MG63 (cell line): ENCODE data around the gene NAGS. TPM values are rescaled to one million over a fixed set of nuclear protein-coding genes. Genes with fewer than 3 reads are reported as not detected.
A peak's percentile ranks its signal among the peaks of the same experiment; 100 is the strongest.
"Not testable (repeated sequence)": the region's sequence is repeated elsewhere in the genome, so short reads cannot be mapped to it uniquely, and the experiment has no call there.

Experiments
- DNase-seq: peaks from one replicate; pipeline ENCODE4 v3.0.0-alpha.2; 2020
- H3K27me3 ChIP-seq: fragments of 250-450 bp; sonication (Bioruptor Pico); 2 replicates; pipeline ENCODE4 v1.5.1; 2020; ENCODE audit warnings: mild to moderate bottlenecking, moderate library complexity
- H3K36me3 ChIP-seq: fragments of 250-450 bp; sonication (Bioruptor Pico); 2 replicates; pipeline ENCODE4 v1.5.1; 2020; ENCODE audit warnings: mild to moderate bottlenecking, moderate library complexity
- H3K4me3 ChIP-seq: fragments of 250-450 bp; sonication (Bioruptor Pico); 2 replicates; pipeline ENCODE4 v1.5.1; 2020; ENCODE audit warnings: mild to moderate bottlenecking, moderate library complexity
- H3K9me3 ChIP-seq: fragments of 250-450 bp; sonication (Bioruptor Pico); 2 replicates; pipeline ENCODE4 v1.5.1; 2020; ENCODE audit warnings: mild to moderate bottlenecking, moderate library complexity
- total RNA-seq: library from RNA; depleted of rRNA; stranded (reverse); fragments of >200 nt; shearing (Covaris generic); gene quantifications from 2 replicates; pipeline ENCODE4 v1.2.3, GENCODE V29; 2014; ENCODE audit warnings: low replicate concordance

NAGS gene
- total RNA-seq, 1 experiment from 2014 or later = 1.4 TPM

DNA sequence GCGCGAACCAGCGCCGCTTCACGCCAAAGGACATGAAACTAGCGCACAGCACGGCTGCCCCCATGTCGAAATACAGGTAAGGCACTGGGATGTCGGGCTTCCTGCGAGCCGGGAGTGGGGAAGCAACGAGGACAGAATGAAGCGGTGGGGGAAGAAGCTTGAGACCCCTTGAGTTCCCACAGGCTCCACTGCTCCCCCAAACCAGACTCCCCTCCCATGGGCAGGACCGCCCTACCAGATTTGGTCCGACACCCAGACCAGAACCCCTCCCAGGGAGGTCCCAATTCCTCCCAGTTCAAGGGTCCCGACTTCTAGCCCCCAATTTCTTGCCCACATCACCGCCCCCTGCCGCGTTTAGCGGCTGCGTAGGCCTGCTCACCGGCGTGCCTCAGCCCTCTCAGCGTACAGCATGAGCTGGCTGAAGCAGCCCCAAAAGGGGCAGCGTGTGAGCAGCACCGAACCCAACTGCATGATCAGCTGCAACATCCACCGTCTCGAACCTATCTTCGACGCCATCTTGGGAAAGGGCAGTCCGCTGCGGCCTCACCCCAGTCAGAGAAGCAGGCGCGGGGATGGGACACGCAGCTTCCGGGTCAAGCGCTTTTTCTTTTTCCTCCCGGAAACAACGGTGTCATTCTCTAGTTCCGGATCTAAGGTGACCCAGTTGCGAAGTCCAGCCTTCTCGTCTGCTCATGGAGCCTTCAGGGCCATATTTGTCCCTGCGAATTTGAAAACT lies 10.2 kb downstream of the NAGS start, which contains the start of gene TMEM101:
Gene TMEM101, minus strand, starts transcription at position 527 of the 736 bp plus-strand sequence. Its CDS starts 11 bp downstream, at position 516.
- H3K4me3 ChIP-seq = peak within 1 kb of the TSS; percentile 96
- H3K9me3 ChIP-seq = no peaks in the 10 kb centered on the region
- H3K27me3 ChIP-seq = no peaks in the 10 kb centered on the region
- DNase-seq = peak; percentile 93
- H3K36me3 ChIP-seq = peaks cover 14% of the 10 kb centered on the region

- peaks cover 52% of the 10 kb centered on the region for H3K36me3 ChIP-seq
- H3K4me3 ChIP-seq, DNase-seq, H3K9me3 ChIP-seq, H3K27me3 ChIP-seq: not testable (repeated sequence)
Observed at GRCh38 chr17:44021227-44021626, 16.8 kb downstream of the NAGS start.

DNA sequence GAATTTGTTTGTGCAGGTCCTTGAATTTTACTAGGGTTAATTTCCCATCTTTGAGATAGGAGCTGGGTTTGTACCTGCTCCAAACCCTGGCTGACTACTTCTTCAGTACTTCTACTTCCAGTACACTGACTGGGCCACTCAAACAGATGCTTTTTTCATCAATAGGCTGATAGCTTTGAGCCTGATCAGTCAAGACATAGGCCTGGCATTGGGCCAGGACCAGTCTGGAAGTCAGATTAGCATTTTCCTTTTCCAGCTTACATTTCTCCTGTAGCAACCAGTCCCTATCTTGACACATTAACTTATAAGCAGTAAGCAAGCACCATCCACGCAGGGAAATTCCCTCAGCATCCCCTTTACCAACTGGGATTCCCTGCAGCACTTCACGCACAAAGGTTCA lies 17.8 kb downstream of the NAGS start:
- no peaks in the 10 kb centered on the region for H3K27me3 ChIP-seq
- H3K9me3 ChIP-seq = no peaks in the 10 kb centered on the region
- no peak overlapping the region for H3K4me3 ChIP-seq
- peaks cover 56% of the 10 kb centered on the region for H3K36me3 ChIP-seq
- DNase-seq = no peak

- DNase-seq = no peak
- H3K27me3 ChIP-seq = no peaks in the 10 kb centered on the region
Observed at GRCh38 chr17:44023545-44024270, 19.3 kb downstream of the NAGS start.

DNA sequence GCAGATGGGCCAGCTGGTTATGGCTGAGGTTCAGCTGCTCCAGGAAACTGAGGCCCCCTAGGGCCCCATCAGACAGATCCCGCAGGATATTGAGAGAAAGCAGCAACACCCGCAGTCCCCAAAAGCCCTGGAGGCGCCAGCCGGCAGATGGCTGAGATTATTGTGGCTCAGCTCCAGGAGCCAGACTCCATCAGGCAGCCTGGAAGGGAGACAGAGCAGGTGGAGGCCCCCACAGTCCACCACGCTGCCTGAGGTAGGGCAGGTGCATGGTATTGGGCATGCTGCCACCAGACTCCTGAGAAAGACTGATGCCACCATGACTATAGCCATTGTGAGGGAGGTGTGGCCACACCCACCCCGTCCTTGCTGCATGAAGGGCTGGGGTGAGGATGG lies 19.8 kb downstream of the NAGS start:
- Histone ChIP-seq H3K36me3 (peaks cover 67% of the 10 kb centered on the region), H3K4me3 (no peak overlapping the region), H3K27me3 (no peaks in the 10 kb centered on the region), H3K9me3 (no peaks in the 10 kb centered on the region)
- no peak for DNase-seq

More at GRCh38 chr17:44023545-44024270, 19.3 kb downstream of the NAGS start:
- H3K9me3 ChIP-seq = no peaks in the 10 kb centered on the region
- H3K4me3 ChIP-seq = no peak overlapping the region
- peaks cover 62% of the 10 kb centered on the region for H3K36me3 ChIP-seq

GRCh38 chr17:44024853-44025252 lies 20.4 kb downstream of the NAGS start:
- DNase-seq = no peak
- H3K4me3 ChIP-seq = no peak overlapping the region
- H3K27me3 ChIP-seq = no peaks in the 10 kb centered on the region
- peaks cover 70% of the 10 kb centered on the region for H3K36me3 ChIP-seq
- no peaks in the 10 kb centered on the region for H3K9me3 ChIP-seq

GRCh38 chr17:44029736-44030135 lies 25.3 kb downstream of the NAGS start:
- Histone ChIP-seq H3K4me3 (no peak overlapping the region), H3K9me3 (no peaks in the 10 kb centered on the region), H3K27me3 (no peaks in the 10 kb centered on the region), H3K36me3 (peaks cover 74% of the 10 kb centered on the region)
- DNase-seq = no peak

DNA sequence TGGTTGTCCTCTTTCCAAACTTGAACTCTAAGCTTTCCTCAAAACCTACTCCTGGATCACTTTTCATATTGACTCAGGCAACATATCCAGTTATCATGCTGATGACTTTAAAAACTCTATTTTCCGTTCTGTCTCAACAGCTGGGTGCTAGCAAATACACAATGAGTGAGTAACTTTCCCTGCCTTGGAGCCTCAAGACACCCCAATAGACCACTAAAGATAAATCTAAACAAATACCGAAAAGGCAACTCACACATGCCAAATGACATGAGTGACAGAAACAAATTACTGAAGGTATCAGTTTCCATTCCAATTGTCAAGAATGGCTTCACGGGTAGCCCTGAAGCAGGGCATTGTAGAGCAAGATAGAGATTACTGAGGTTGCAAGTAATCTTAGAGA lies 26.1 kb downstream of the NAGS start:
- H3K4me3 ChIP-seq = no peak overlapping the region
- no peaks in the 10 kb centered on the region for H3K9me3 ChIP-seq
- DNase-seq = no peak
- no peaks in the 10 kb centered on the region for H3K27me3 ChIP-seq
- H3K36me3 ChIP-seq = peaks cover 69% of the 10 kb centered on the region

DNA sequence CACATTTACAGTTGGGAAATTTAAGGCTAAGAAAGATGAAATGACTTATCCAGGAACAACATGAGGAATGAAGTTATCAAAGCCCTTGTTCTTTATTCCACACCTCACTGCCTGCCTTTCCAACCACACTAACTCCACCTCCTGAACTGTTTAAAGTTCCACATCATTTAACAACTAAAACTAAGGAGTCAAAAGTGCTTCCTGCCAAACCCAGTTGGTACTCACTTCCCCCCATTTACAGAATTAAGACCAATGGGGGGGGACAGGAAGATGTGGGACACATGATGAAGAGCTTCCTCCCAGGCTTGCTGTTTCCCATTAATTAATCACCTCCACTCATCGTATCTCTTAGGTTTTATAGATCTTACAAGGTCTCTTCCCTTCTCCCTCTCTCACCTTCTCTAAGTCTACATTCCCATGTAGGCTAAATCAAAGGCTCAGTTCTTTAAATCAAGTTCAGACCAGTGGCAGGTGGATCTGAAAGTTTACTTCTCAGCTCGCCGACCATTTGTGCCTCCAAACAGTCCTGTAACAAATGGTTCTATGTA lies 29.5 kb downstream of the NAGS start:
- Histone ChIP-seq H3K4me3 (no peak overlapping the region), H3K27me3 (no peaks in the 10 kb centered on the region), H3K9me3 (no peaks in the 10 kb centered on the region), H3K36me3 (peaks cover 80% of the 10 kb centered on the region)
- DNase-seq = no peak

GRCh38 chr17:44034688-44035087 lies 30.3 kb downstream of the NAGS start:
- H3K27me3 ChIP-seq, H3K9me3 ChIP-seq, H3K4me3 ChIP-seq, DNase-seq: not testable (repeated sequence)
- peaks cover 77% of the 10 kb centered on the region for H3K36me3 ChIP-seq

GRCh38 chr17:44037471-44037870 lies 33.0 kb downstream of the NAGS start:
- DNase-seq = no peak
- H3K9me3 ChIP-seq = no peaks in the 10 kb centered on the region
- H3K36me3 ChIP-seq = peaks cover 72% of the 10 kb centered on the region
- H3K4me3 ChIP-seq = no peak overlapping the region
- no peaks in the 10 kb centered on the region for H3K27me3 ChIP-seq

- Histone ChIP-seq H3K27me3 (no peaks in the 10 kb centered on the region), H3K4me3 (no peak overlapping the region), H3K36me3 (peaks cover 68% of the 10 kb centered on the region), H3K9me3 (no peaks in the 10 kb centered on the region)
- DNase-seq = no peak
Observed at GRCh38 chr17:44038604-44039011, 34.2 kb downstream of the NAGS start.

DNA sequence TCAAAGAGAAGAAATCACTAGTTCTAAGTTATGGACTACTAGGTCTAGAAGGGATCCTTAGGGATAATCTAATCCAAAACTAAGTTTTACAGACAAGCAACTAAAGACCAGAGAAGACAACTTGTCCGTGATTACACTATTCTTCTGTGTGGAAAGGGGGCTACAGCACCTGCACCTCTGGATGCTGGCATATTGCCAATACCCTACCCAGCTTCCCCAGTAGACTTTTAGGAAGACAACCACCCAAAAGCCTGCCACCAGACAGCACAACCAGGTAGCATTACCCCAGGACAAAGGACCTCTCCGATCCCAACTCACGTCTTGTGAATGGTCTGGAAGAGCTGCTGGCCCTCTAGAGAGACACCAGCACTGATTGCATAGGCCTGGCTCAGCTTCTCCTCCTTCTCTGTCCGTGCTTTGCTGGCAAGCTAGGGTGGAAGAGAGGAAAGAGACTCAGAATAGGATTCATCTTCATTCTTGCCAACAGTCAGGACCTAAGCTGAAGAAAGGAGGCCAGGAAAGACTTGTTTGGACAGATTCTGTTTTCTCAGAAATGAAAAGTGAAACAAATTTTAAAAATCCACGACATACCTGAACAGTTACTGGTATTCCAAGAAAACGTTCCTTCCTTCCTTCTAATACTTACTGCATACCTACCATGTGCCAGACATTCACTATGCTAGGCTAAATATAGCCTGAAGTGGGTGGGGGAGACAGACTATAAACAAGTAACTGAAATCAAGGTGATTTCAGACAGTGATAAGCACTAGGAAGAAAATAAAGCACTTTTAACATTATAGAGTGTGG lies 35.6 kb downstream of the NAGS start:
- Histone ChIP-seq H3K27me3 (no peaks in the 10 kb centered on the region), H3K36me3 (peaks cover 59% of the 10 kb centered on the region), H3K4me3 (no peak overlapping the region), H3K9me3 (no peaks in the 10 kb centered on the region)
- DNase-seq = no peak

GRCh38 chr17:44043272-44043696 lies 38.9 kb downstream of the NAGS start:
- no peaks in the 10 kb centered on the region for H3K9me3 ChIP-seq
- DNase-seq = no peak
- no peaks in the 10 kb centered on the region for H3K27me3 ChIP-seq
- H3K36me3 ChIP-seq = peaks cover 65% of the 10 kb centered on the region
- H3K4me3 ChIP-seq = no peak overlapping the region

- no peak overlapping the region for H3K4me3 ChIP-seq
- peaks cover 64% of the 10 kb centered on the region for H3K36me3 ChIP-seq
- no peaks in the 10 kb centered on the region for H3K9me3 ChIP-seq
- H3K27me3 ChIP-seq = no peaks in the 10 kb centered on the region
- DNase-seq = peak; percentile 72
Observed at GRCh38 chr17:44044071-44044470, 39.6 kb downstream of the NAGS start.

DNA sequence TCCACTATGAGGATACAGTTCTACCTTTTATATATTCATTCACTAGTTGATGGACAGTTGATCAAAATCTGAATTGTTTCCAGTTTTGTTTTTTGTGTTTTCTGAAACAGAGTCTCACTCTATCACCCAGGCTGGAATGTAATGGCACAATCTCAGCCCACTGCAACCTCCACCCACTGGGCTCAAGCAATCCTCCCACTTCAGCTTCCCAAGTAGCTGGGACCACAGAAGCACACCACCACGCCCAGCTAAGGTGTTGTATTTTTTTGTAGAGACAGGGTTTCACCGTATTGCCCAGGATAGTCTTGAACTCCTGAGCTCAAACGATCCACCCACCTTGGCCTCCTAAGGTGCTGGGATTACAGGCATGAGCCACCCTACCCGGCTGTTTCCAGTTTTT lies 41.1 kb downstream of the NAGS start:
- no peaks in the 10 kb centered on the region for H3K9me3 ChIP-seq
- no peak overlapping the region for H3K4me3 ChIP-seq
- peaks cover 67% of the 10 kb centered on the region for H3K36me3 ChIP-seq
- peak; percentile 39 for DNase-seq
- no peaks in the 10 kb centered on the region for H3K27me3 ChIP-seq

GRCh38 chr17:44046893-44047292 lies 42.5 kb downstream of the NAGS start:
- H3K4me3 ChIP-seq, H3K27me3 ChIP-seq, H3K9me3 ChIP-seq, DNase-seq: not testable (repeated sequence)
- H3K36me3 ChIP-seq = peaks cover 73% of the 10 kb centered on the region
